Ovary (tissue), 9 donors: ENCODE results near the gene LRRC4C. TPM values are rescaled to one million over a fixed set of nuclear protein-coding genes. Genes with fewer than 3 reads are reported as not detected.

ENCODE experiments used
- DNase-seq, 5 donors: peaks; one replicate each; pipeline ENCODE4 v3.0.0-alpha.2; 2019 to 2020
- H3K27ac ChIP-seq, 2 donors: fragments of 200-600 bp; one replicate each; pipeline versions ENCODE4 v1.5.1 to v1.8.0; 2019 to 2022
- H3K27me3 ChIP-seq: fragments of 200-600 bp; one replicate; pipeline ENCODE4 v1.8.0; 2022
- H3K36me3 ChIP-seq: fragments of 200-600 bp; sonication (generic); one replicate; pipeline ENCODE4 v1.5.1; 2019
- H3K4me1 ChIP-seq: one replicate; pipeline ENCODE4 v1.8.1; 2013; ENCODE audit warnings: mild to moderate bottlenecking, moderate library complexity; ENCODE audit not compliant: insufficient read depth
- H3K4me3 ChIP-seq: fragments of 200-600 bp; sonication (generic); one replicate; pipeline ENCODE4 v1.5.1; 2017
- H3K9me3 ChIP-seq, 2 donors: fragments of 200-600 bp in 1 of 2; sonication (generic) in 1 of 2; one replicate each; pipeline versions ENCODE4 v1.5.1 to v1.8.1; 2013 to 2019; ENCODE audit warnings: mild to moderate bottlenecking in 1 of 2, moderate library complexity in 1 of 2
- CTCF ChIP-seq, 3 donors: fragments of 450-650 bp in 2 of 3; fragments of 200-600 bp in 1 of 3; IDR thresholded peaks; one replicate each; pipeline versions ENCODE4 v1.5.1 to v1.8.0; 2016 to 2022; ENCODE audit warnings: antibody characterized with exemption in 3 of 3, mild to moderate bottlenecking in 1 of 3
- EP300 ChIP-seq: sonication (generic); formaldehyde crosslinking; IDR thresholded peaks from one replicate; pipeline ENCODE4 v1.6.1; 2017; ENCODE audit warnings: antibody characterized with exemption
- POLR2A ChIP-seq: fragments of 450-650 bp; IDR thresholded peaks from one replicate; pipeline ENCODE4 v1.6.1; 2017; ENCODE audit warnings: antibody characterized with exemption, mild to moderate bottlenecking, moderate library complexity
- WGBS, 3 donors: extraction: QIAGEN DNeasy Blood & Tissue Kit in 1 of 3; methylation state at CpG; one replicate each; pipeline versions ENCODE4 v1.1.5 to v1.1.7; 2013 to 2017; 5-methylcytosine and 5-hydroxymethylcytosine counted together
- intact Hi-C, 4 donors: fragments of 100-400 bp; cut with DNase I; formaldehyde crosslinking; loops; one replicate each; pipeline versions ENCODE4 v1.11.0 to v1.15.1; 2022 to 2023
- polyA plus RNA-seq, 2 donors: library from polyadenylated mRNA; stranded (reverse); fragments of 200-250 nt in 1 of 2; fragments of 350-450 nt in 1 of 2; fragmentation: Illumina TruSeq in 1 of 2; extraction: RNeasy Lipid Tissue Mini Kit (QIAGEN cat#74804) in 1 of 2; gene quantifications; one replicate each; pipeline ENCODE4 v1.2.3, GENCODE V29; 2013 to 2014
- total RNA-seq, 7 donors: library from RNA; depleted of rRNA in 2 of 7; stranded (reverse); fragments of >200 nt in 2 of 7; fragmentation: NEBNext Ultra II Directional in 3 of 7; extraction: Animal tissue kit (Norgen Biotek cat#: 25700) in 3 of 7; gene quantifications; one replicate each; pipeline versions ENCODE4 v1.1.0 to v1.2.4, GENCODE V29; 2016 to 2023
- donor health status: DM: no; HTN: no; CAD: no; lungs with moderate emphysema.
- donor health status: DM: no; HTN: no; CAD: no.
- donor health status: Bipolar disorder and iron deficiency.
- donor health status: DM: yes; HTN: yes; CAD: no.
- donor health status: DM: no; HTN: no; CAD: no.
- donor health status: DM: yes; HTN: yes; CAD: no.

Gene LRRC4C
- total and polyA plus RNA-seq, 9 donors = 0.15 to 12.5 (median 0.78) TPM

GRCh38 chr11:41309111-41309522 lies 150.3 kb downstream of the LRRC4C start:
- Histone ChIP-seq H3K4me3 (no peak overlapping the region), H3K27me3 (no peaks in the 10 kb centered on the region), H3K4me1 (no peaks in the 10 kb centered on the region), H3K36me3 (no peaks in the 10 kb centered on the region), H3K9me3 (no peaks in the 10 kb centered on the region), H3K27ac (no peak overlapping the region)
- no peak for TF ChIP-seq CTCF (IDR thresholded peaks at IDR 0.05)
- TF ChIP-seq POLR2A = no peak
- no peak for TF ChIP-seq EP300
- DNase-seq = no peak
- intact Hi-C loops = no loop called here
- WGBS, 3 donors = 84 to 91% (median 89%) methylated on average over 4 of the region's 4 CpGs

DNA sequence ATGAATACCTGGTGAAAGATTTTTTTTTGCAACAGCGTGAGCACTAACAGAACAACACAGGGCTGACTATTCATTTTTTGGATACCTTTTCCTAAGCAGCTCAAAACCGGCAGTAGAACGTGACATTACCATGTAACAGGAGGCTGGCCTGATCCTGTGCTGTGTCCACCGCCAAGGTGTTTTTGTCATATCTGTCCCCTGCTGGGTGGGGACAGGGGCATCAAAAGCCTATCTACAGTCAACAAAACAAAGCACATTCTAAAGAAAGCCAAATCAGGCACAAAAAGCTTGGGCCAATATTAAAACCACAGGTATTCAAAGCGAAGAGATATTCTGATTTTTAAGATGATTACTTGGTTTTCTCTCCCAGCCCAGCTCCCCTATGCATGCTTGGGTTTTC lies 151.2 kb downstream of the LRRC4C start:
- TF ChIP-seq CTCF (IDR thresholded peaks at IDR 0.05) = no peak
- no peak for TF ChIP-seq POLR2A
- TF ChIP-seq EP300 = no peak
- no peaks in the 10 kb centered on the region for H3K36me3 ChIP-seq
- H3K4me1 ChIP-seq = no peaks in the 10 kb centered on the region
- 87 to 89% (median 89%) methylated on average over 5 of the region's 5 CpGs for WGBS, 3 donors
- no peaks in the 10 kb centered on the region for H3K27me3 ChIP-seq
- no peak overlapping the region for H3K27ac ChIP-seq
- H3K4me3 ChIP-seq = no peak overlapping the region
- DNase-seq = no peak
- no peaks in the 10 kb centered on the region for H3K9me3 ChIP-seq
- intact Hi-C loops = no loop called here

DNA sequence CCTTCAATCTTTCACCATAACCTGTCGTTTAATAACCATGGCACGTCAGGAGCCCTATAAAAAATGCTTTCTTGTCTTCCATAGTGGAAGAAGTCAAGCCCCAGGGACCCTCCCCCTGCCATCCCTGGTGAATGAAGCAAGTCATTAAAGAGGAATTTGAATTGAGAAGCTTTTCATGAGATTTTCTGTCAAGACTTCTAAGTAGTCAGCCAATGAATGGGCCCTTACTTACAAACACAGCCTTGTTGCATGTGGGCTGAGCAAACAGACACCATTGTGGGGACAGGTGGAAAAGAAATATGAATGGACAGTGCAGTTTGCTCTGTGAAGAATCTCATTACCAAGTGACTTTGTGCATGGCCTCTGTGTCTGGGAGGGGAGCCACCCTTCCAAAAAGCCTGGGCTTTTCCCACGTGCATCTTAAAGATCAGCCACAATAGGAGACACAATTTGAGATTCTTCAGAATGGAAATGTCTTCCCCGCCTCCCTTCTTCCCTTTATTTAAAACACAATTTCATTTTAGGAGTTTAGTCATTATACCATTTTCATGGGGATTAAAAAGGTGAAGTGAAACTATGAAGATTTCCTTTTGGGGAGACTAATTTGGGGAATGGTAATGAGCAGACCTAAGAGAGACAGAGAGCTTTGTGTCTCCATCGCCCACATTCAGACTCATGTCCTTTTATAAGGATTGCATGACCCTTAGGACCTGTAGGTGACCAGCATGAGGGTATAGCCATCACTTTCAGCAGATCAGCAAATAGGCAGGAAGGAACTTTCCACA lies 152.0 kb downstream of the LRRC4C start:
- WGBS, 3 donors = 75 to 83% (median 82%) methylated on average over 5 of the region's 5 CpGs
- no peak overlapping the region for H3K4me3 ChIP-seq
- H3K9me3 ChIP-seq = no peaks in the 10 kb centered on the region
- no peaks in the 10 kb centered on the region for H3K27me3 ChIP-seq
- TF ChIP-seq CTCF (IDR thresholded peaks at IDR 0.05) (no peak), EP300 (no peak), POLR2A (no peak)
- intact Hi-C loops = no loop called here
- no peaks in the 10 kb centered on the region for H3K4me1 ChIP-seq
- no peak overlapping the region for H3K27ac ChIP-seq
- no peak for DNase-seq
- no peaks in the 10 kb centered on the region for H3K36me3 ChIP-seq

GRCh38 chr11:41306431-41306830 lies 153.0 kb downstream of the LRRC4C start:
- WGBS, 3 donors = 85 to 90% (median 88%) methylated on average over 3 of the region's 3 CpGs
- H3K27me3 ChIP-seq = no peaks in the 10 kb centered on the region
- H3K36me3 ChIP-seq = no peaks in the 10 kb centered on the region
- no peak overlapping the region for H3K27ac ChIP-seq
- no peak for DNase-seq
- H3K4me3 ChIP-seq = no peak overlapping the region
- no peaks in the 10 kb centered on the region for H3K9me3 ChIP-seq
- TF ChIP-seq EP300 (no peak), POLR2A (no peak), CTCF (IDR thresholded peaks at IDR 0.05) (no peak)
- H3K4me1 ChIP-seq = no peaks in the 10 kb centered on the region
- intact Hi-C loops = no loop called here
